ENCODE data around the gene COX6A2. TPM values are rescaled to one million over a fixed set of nuclear protein-coding genes. Genes with fewer than 3 reads are reported as not detected.
A peak's percentile ranks its signal among the peaks of the same experiment; 100 is the strongest.

Gene COX6A2
- total RNA-seq, 1 donor from 2014 or later: not detected

GRCh38 chr16:31461201-31461920 is 33.2 kb upstream of the COX6A2 start:
- no peak for DNase-seq (ENCODE audit: low read depth)
- TF ChIP-seq CTCF (conservative IDR thresholded peaks at IDR 0.05; ENCODE audit: low read depth, low read length): no peak
- H3K4me3 ChIP-seq (ENCODE audit: low read depth, low read length): no peak overlapping the region

DNA sequence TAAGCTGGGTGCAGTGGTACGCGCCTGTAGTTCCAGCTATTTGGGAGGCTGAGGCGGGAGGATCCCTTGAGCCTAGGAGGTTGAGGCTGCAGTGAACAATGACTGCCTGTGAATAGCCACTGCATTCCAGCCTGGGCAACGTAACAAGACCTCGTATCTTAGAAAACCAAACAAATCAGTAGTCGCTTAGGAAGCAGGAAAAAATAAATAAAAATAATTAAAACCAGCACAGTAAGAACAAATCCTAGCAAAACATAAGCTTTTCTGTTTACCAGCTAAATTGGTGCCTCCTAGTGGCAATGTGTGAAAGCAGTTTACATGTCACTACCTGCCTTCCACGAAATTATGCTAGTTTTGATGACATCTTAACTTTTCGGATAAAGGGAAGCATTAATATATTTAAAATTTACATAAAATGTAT is 32.4 kb upstream of the COX6A2 start:
- DNase-seq (ENCODE audit: low read depth): no peak
- peak overlapping the region; percentile 70 for H3K4me3 ChIP-seq (ENCODE audit: low read depth, low read length)
- TF ChIP-seq CTCF (conservative IDR thresholded peaks at IDR 0.05; ENCODE audit: low read depth, low read length): peak; percentile 78

GRCh38 chr16:31459687-31460581 is 31.8 kb upstream of the COX6A2 start:
- no peak for TF ChIP-seq CTCF (conservative IDR thresholded peaks at IDR 0.05; ENCODE audit: low read depth, low read length)
- no peak for DNase-seq (ENCODE audit: low read depth)
- peak overlapping the region; percentile 93 for H3K4me3 ChIP-seq (ENCODE audit: low read depth, low read length)

DNA sequence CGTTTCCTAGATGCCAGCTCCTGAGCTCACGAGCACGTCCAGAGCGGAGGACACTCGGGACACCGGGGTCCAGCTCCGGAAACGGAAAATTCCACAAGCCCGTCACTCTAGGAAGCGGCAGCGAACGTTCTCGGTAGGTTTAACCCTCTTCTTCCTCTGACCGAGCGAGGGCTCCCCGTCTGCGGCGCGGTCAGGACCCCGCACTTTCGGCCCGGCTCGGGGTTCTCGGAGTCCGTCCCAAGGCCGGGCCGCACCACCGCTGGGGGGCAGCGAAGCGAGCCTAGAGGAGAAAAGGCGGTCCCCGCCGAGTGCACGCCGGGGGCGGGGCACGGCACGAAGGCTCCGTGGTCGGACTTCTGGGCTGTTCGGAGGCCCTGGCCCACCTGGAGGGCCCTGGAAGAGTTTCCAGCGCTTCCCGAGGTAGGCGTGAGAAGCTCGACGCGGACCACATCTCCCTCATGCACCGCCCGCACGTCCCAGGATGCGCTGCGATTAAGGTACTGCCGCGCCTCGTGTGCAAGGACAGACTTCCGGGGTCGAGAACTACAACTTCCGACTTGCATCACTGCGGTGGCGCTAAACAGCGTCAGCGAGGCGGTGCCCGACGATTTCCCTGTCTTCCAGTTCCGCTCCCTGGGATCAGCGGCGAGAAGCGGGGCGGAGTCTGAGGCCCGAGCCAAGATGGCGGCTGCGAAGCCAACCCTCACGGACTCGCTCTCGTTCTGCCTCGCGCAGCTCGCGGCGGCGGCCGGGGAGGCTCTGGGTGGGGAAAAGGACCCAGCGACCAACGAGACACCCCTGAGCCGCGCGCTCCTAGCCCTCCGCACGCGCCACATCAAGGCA is 30.9 kb upstream of the COX6A2 start, which contains the start of gene ARMC5:
TSS of gene ARMC5 (plus strand) at position 658 of the 843 bp plus-strand sequence. CDS start at position 682, 24 bp downstream.
- peak; percentile 49 for TF ChIP-seq CTCF (conservative IDR thresholded peaks at IDR 0.05; ENCODE audit: low read depth, low read length)
- peak within 1 kb of the TSS; percentile 93 for H3K4me3 ChIP-seq (ENCODE audit: low read depth, low read length)

DNA sequence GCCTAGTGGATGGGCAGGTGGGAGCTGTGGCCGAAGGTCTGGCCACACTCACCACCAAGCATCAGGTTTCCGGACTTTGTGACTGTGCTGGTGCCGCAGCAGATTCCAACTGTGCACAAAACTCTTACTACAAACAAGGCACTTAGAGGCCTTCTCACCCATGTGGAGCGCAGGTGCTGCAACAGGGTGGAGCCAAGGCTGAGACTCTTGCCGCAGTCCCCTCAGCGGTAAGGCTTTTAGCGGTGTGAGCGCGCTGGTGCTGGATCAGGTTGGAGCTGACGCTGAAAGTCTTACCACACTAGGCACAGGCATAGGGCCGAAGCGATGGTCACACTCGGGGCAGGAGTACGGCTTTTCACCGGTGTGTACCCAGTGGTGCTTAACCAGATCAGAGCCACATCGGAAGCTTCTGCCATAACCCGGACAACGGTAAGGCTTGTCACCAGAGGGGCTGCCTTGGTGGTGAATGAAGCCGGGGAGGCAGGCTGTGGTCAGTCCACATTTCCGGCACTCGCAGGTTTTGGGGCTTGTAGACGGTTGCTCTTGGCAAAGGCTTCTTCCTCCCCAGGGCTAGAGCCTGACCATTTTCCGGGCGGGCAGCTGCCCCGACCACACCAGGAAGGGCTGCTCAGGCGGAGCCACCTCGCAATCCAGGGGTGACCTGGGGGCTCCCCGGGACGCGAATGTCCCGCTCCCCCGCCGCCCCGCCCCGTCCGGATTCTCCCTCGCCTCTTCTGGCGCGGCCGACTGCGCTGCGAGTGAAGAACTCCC is 30.1 kb upstream of the COX6A2 start:
- peak overlapping the region; percentile 93 for H3K4me3 ChIP-seq (ENCODE audit: low read depth, low read length)
- TF ChIP-seq CTCF (conservative IDR thresholded peaks at IDR 0.05; ENCODE audit: low read depth, low read length): peak; percentile 42
- DNase-seq (ENCODE audit: low read depth): no peak

More for the DNA sequence above, 30.9 kb upstream of the COX6A2 start, which contains the start of gene ARMC5:
- peak; percentile 85 for DNase-seq (ENCODE audit: low read depth)

GRCh38 chr16:31456988-31457360 is 28.8 kb upstream of the COX6A2 start:
- no peak for TF ChIP-seq CTCF (conservative IDR thresholded peaks at IDR 0.05; ENCODE audit: low read depth, low read length)
- DNase-seq (ENCODE audit: low read depth): no peak
- H3K4me3 ChIP-seq (ENCODE audit: low read depth, low read length): no peak overlapping the region
